Prostate gland (tissue), 2 donors: ENCODE data around the gene GNAT3.

Experiments used
- POLR2A ChIP-seq: fragments of 450-650 bp; IDR thresholded peaks from one replicate; pipeline ENCODE4 v1.6.1; 2016; ENCODE audit warnings: antibody characterized with exemption, mild to moderate bottlenecking
- POLR2AphosphoS5 ChIP-seq: sonication (generic); formaldehyde crosslinking; IDR thresholded peaks from one replicate; pipeline ENCODE4 v1.6.1; 2017; ENCODE audit warnings: antibody characterized with exemption
- TF ChIP-seq, protein P1 (sequence below), 4 experiments: fragments of 200-600 bp in 2 of 4; fragments of 450-650 bp in 2 of 4; sonication (generic) in 2 of 4; IDR thresholded peaks; 1 replicate in 3 of 4; 2 replicates in 1 of 4; pipeline ENCODE4 v1.5.1; 2016 to 2019; ENCODE audit warnings: antibody characterized with exemption in 4 of 4, mild to moderate bottlenecking in 2 of 4, moderate library complexity in 2 of 4

DNA sequence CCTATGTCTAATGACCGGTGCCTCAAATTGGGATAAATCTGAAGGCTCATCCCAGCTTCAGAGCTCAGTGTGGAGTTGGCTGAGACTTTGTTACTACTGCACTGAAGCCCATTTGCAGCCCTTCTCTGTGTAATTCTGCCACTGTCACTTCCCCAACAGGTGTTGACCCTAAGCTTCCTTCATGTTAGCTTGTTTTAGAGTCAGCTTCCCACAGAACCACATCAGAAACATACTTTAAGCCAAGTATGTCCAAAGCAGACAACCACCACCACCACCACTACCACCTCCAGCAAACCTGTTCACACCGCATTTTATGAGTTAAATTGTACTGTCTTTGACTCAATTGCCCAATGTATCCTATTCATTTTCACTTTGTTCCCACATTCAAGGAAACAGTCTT, 25.2 kb upstream of the GNAT3 start:
- TF ChIP-seq, protein P1, sequence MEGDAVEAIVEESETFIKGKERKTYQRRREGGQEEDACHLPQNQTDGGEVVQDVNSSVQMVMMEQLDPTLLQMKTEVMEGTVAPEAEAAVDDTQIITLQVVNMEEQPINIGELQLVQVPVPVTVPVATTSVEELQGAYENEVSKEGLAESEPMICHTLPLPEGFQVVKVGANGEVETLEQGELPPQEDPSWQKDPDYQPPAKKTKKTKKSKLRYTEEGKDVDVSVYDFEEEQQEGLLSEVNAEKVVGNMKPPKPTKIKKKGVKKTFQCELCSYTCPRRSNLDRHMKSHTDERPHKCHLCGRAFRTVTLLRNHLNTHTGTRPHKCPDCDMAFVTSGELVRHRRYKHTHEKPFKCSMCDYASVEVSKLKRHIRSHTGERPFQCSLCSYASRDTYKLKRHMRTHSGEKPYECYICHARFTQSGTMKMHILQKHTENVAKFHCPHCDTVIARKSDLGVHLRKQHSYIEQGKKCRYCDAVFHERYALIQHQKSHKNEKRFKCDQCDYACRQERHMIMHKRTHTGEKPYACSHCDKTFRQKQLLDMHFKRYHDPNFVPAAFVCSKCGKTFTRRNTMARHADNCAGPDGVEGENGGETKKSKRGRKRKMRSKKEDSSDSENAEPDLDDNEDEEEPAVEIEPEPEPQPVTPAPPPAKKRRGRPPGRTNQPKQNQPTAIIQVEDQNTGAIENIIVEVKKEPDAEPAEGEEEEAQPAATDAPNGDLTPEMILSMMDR (IDR thresholded peaks at IDR 0.05): no peak
- no peak for TF ChIP-seq POLR2AphosphoS5
- no peak for TF ChIP-seq POLR2A
